ENCODE results near the gene HEATR1. TPM values are rescaled to one million over a fixed set of nuclear protein-coding genes. Genes with fewer than 3 reads are reported as not detected.

HEATR1 gene
- total and polyA plus RNA-seq, 4 donors = 3.3 to 19.4 (median 9.6) TPM

GRCh38 chr1:236548452-236548851 lies 55.9 kb downstream of the HEATR1 start:
- WGBS = 81% methylated on average over 6 of the region's 6 CpGs
- TF ChIP-seq YY1 (IDR thresholded peaks at IDR 0.05) = no peak
- no peak for TF ChIP-seq FOXA1 (IDR thresholded peaks at IDR 0.05)
- no peak for TF ChIP-seq EGR1 (IDR thresholded peaks at IDR 0.05; ENCODE audit: low read depth in 2 of 2)
- no peak for TF ChIP-seq RXRA (IDR thresholded peaks at IDR 0.05)
- TF ChIP-seq HNF4G (IDR thresholded peaks at IDR 0.05) = no peak
- peaks cover 16 to 97% (median 86%) of the 10 kb centered on the region in 4 donors for H3K36me3 ChIP-seq (ENCODE audit: control insufficient read depth in 4 of 4, insufficient read depth in 3 of 4, low read depth in 1 of 4, low read length in 3 of 4)

GRCh38 chr1:236545621-236546169 lies 58.6 kb downstream of the HEATR1 start:
- H3K27me3 ChIP-seq (ENCODE audit: control insufficient read depth in 4 of 4, insufficient read depth in 4 of 4, low read length in 3 of 4) = no peaks in the 10 kb centered on the region
- peaks cover 23 to 95% (median 87%) of the 10 kb centered on the region in 4 donors for H3K36me3 ChIP-seq (ENCODE audit: control insufficient read depth in 4 of 4, insufficient read depth in 3 of 4, low read depth in 1 of 4, low read length in 3 of 4)
- H3K4me3 ChIP-seq (ENCODE audit: low read depth in 1 of 3, low read length in 3 of 3) = no peak overlapping the region
- H3K4me1 ChIP-seq (ENCODE audit: control insufficient read depth in 4 of 4, insufficient read depth in 4 of 4, low read length in 3 of 4) = peaks cover 0 to 6% (median 5%) of the 10 kb centered on the region in 4 donors
- TF ChIP-seq NR2F2 (IDR thresholded peaks at IDR 0.05) (no peak), FOXA1 (IDR thresholded peaks at IDR 0.05) (no peak), HNF4G (IDR thresholded peaks at IDR 0.05) (no peak), ATF3 (IDR thresholded peaks at IDR 0.05) (no peak)
- 62% methylated on average over 3 of the region's 3 CpGs for WGBS
- H3K9me3 ChIP-seq (ENCODE audit: control insufficient read depth in 4 of 4, low read length in 3 of 4) = no peaks in the 10 kb centered on the region
- H3K9ac ChIP-seq (ENCODE audit: low read depth in 1 of 2, low read length in 2 of 2) = no peak overlapping the region
- H3K27ac ChIP-seq (ENCODE audit: low read depth in 1 of 2, low read length in 2 of 2) = no peak overlapping the region
- no peak for DNase-seq (ENCODE audit: low spot score)

More at GRCh38 chr1:236548452-236548851, 55.9 kb downstream of the HEATR1 start:
- Histone ChIP-seq H3K4me1 (ENCODE audit: control insufficient read depth in 4 of 4, insufficient read depth in 4 of 4, low read length in 3 of 4) (no peaks in the 10 kb centered on the region), H3K27ac (ENCODE audit: low read depth in 1 of 2, low read length in 2 of 2) (no peak overlapping the region), H3K4me3 (ENCODE audit: low read depth in 1 of 3, low read length in 3 of 3) (no peak overlapping the region), H3K9ac (ENCODE audit: low read depth in 1 of 2, low read length in 2 of 2) (no peak overlapping the region), H3K9me3 (ENCODE audit: control insufficient read depth in 4 of 4, low read length in 3 of 4) (no peaks in the 10 kb centered on the region), H3K27me3 (ENCODE audit: control insufficient read depth in 4 of 4, insufficient read depth in 4 of 4, low read length in 3 of 4) (no peaks in the 10 kb centered on the region)
- DNase-seq (ENCODE audit: low spot score) = no peak

- Histone ChIP-seq H3K4me3 (ENCODE audit: low read depth in 1 of 3, low read length in 3 of 3) (no peak overlapping the region), H3K9ac (ENCODE audit: low read depth in 1 of 2, low read length in 2 of 2) (no peak overlapping the region), H3K36me3 (ENCODE audit: control insufficient read depth in 4 of 4, insufficient read depth in 3 of 4, low read depth in 1 of 4, low read length in 3 of 4) (peaks cover 16 to 92% (median 79%) of the 10 kb centered on the region in 4 donors), H3K27me3 (ENCODE audit: control insufficient read depth in 4 of 4, insufficient read depth in 4 of 4, low read length in 3 of 4) (no peaks in the 10 kb centered on the region), H3K27ac (ENCODE audit: low read depth in 1 of 2, low read length in 2 of 2) (no peak overlapping the region), H3K4me1 (ENCODE audit: control insufficient read depth in 4 of 4, insufficient read depth in 4 of 4, low read length in 3 of 4) (peaks cover 0 to 9% (median 7%) of the 10 kb centered on the region in 4 donors), H3K9me3 (ENCODE audit: control insufficient read depth in 4 of 4, low read length in 3 of 4) (no peaks in the 10 kb centered on the region)
- no peak for DNase-seq (ENCODE audit: low spot score)
- 78% methylated on average over 16 of the region's 16 CpGs for WGBS
- TF ChIP-seq YY1 (IDR thresholded peaks at IDR 0.05) (no peak), ZBTB33 (IDR thresholded peaks at IDR 0.05) (no peak), CTCF (IDR thresholded peaks at IDR 0.05; ENCODE audit: low read depth, low read length, missing input control) (no peak), FOXA2 (IDR thresholded peaks at IDR 0.05) (no peak), HNF4A (conservative IDR thresholded peaks at IDR 0.05) (no peak), GABPA (IDR thresholded peaks at IDR 0.05 in 1 of 2, conservative IDR thresholded peaks at IDR 0.05 in 1 of 2) (no peak), SP1 (IDR thresholded peaks at IDR 0.05) (no peak), EGR1 (IDR thresholded peaks at IDR 0.05; ENCODE audit: low read depth in 2 of 2) (no peak), ATF3 (IDR thresholded peaks at IDR 0.05) (no peak), RAD21 (IDR thresholded peaks at IDR 0.05) (no peak), HNF4G (IDR thresholded peaks at IDR 0.05) (no peak), MAX (IDR thresholded peaks at IDR 0.05) (no peak), REST (IDR thresholded peaks at IDR 0.05) (no peak), RXRA (IDR thresholded peaks at IDR 0.05) (no peak), JUND (IDR thresholded peaks at IDR 0.05) (no peak), NR2F2 (IDR thresholded peaks at IDR 0.05) (no peak), FOXA1 (IDR thresholded peaks at IDR 0.05) (no peak), TAF1 (conservative IDR thresholded peaks at IDR 0.05) (no peak)
These were observed 61.1 kb downstream of the HEATR1 start for GRCh38 chr1:236543065-236543669.

All from liver (tissue), 9 donors.